Epithelial cell of esophagus (primary cell): ENCODE results near the gene ASTN2.
A peak's percentile ranks its signal among the peaks of the same experiment; 100 is the strongest.

Experiments
- DNase-seq: peaks from one replicate; pipeline ENCODE4 v3.0.0; 2010; ENCODE audit warnings: low read depth
- H3K4me3 ChIP-seq: 2 replicates; pipeline ENCODE4 v1.5.1; 2011; ENCODE audit warnings: mild to moderate bottlenecking, low read length, control low read depth
- TF ChIP-seq, protein P1 (sequence below): IDR thresholded peaks from 2 replicates; pipeline ENCODE4 v1.5.1; 2011; ENCODE audit warnings: low read depth, mild to moderate bottlenecking, low read length, control low read depth, inconsistent platforms; ENCODE audit not compliant: insufficient read depth; ENCODE audit errors: missing control alignments

The ASTN2 gene

GRCh38 chr9:117122102-117122501 lies 292.8 kb downstream of the ASTN2 start:
- peak; percentile 30 for DNase-seq
- no peak overlapping the region for H3K4me3 ChIP-seq
- TF ChIP-seq, protein P1, sequence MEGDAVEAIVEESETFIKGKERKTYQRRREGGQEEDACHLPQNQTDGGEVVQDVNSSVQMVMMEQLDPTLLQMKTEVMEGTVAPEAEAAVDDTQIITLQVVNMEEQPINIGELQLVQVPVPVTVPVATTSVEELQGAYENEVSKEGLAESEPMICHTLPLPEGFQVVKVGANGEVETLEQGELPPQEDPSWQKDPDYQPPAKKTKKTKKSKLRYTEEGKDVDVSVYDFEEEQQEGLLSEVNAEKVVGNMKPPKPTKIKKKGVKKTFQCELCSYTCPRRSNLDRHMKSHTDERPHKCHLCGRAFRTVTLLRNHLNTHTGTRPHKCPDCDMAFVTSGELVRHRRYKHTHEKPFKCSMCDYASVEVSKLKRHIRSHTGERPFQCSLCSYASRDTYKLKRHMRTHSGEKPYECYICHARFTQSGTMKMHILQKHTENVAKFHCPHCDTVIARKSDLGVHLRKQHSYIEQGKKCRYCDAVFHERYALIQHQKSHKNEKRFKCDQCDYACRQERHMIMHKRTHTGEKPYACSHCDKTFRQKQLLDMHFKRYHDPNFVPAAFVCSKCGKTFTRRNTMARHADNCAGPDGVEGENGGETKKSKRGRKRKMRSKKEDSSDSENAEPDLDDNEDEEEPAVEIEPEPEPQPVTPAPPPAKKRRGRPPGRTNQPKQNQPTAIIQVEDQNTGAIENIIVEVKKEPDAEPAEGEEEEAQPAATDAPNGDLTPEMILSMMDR = no peak

DNA sequence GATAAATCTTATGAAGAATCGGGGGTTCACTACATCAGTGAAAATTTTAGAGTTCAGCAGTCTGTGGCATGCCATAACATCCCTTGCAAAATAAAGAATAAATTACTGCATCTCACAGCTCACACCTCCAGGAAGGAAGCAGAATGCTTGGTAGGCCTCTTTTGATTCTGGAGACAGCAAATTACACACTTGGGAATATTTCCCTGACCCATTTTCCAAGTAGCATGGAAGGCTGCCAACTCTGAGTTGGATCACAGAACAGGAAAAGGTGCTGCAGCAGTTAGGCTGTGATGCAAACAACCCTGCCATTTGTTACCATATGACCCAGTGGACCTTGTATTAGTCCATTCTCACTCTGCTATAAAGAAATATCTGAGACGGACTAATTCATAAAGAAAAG lies 293.5 kb downstream of the ASTN2 start:
- TF ChIP-seq, protein P1 = no peak
- DNase-seq = no peak

DNA sequence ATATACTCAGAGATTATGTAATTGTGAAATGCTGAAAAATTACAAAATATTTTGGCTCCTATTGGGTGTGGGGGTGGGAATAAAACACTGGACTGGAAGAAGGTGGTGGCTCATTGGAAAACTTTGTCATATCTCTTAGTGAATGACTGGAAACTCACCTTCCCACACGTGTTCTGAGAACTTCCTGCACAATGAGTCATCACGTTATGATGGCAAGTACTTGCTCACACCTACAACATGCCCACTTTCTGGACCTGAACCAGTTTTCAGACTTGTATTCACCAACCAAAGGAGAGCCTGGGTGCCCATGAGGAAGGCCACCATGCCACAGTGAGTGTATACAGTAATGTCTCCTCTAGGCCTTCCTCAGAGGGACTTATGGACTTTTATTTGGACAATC lies 294.8 kb downstream of the ASTN2 start:
- DNase-seq = peak; percentile 86
- TF ChIP-seq, protein P1 = no peak
- H3K4me3 ChIP-seq = no peak overlapping the region

More for the DNA sequence above, 293.5 kb downstream of the ASTN2 start:
- no peak overlapping the region for H3K4me3 ChIP-seq

DNA sequence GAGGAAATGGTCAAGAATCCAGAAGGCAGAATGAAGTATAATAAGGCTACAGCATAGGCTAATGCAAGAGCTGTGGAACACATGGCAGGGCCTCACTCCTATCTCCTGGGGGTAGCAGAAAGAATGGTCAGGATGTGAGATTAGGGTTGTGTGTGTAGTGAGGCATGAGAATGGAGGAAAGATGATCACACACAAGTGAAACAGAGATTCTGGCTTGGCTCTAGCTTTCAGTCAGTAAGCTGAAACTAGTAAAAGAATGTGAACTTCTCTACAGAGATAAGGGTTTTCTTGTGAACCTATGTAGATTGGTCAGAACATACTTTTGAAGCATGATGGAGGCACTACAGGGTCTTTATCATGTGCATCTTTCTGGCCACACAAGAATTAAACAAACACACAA lies 298.8 kb downstream of the ASTN2 start:
- no peak overlapping the region for H3K4me3 ChIP-seq
- no peak for DNase-seq
- TF ChIP-seq, protein P1 = no peak

DNA sequence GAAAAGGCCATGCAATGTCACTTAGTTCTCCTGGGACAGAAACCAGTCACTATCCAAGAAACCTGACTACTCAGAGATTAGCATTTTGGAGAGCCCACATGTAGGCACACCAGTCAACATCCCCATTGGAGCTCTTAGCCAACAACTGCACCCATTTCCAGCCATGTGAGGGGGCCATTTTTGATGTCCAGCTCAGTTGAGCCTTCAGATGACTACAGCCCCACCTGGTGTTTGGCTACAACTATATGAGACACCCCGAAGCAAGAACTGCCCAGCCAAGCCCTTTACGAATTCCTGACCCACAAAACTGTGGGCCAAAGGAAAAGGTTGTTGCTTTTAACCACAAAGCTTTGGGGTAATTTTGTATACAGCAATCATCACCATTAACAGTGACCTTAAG lies 300.1 kb downstream of the ASTN2 start:
- TF ChIP-seq, protein P1 = no peak
- no peak overlapping the region for H3K4me3 ChIP-seq
- DNase-seq = peak; percentile 8

DNA sequence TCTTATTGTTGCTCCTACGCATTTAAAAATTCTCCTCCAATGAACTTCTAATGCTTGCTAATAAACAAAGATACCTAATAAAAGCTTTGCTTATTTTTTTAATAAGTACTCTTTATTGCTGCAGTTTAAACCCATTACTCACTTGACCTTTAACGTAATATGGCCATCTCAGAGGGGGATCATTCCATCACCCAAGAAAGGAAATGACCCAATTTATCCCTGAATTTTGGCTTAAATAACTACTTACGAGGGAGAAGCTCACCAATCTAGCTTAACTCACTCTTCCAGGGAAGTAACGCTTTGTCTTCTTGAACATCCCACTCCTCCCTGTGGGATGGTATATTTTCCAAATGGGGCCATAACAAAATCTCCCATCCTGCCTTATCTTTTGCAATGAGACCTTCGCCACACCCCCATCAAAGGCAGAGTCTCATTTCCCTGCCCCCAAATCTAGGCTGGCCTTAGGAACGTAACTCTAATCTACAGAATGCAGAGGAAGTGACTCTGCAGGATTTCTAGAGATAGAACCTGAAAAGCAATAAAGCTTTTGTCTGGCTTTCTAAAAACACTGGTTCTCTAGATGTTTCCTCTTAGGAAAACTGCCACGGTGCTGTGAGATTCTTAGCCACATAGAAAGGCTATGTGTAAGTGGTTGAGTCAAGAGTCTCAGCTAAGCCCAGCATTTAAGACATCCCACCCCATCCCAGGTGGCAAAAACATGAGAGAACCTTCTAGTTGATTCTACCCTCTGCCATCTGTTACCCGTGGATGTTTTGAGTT lies 310.0 kb downstream of the ASTN2 start:
- TF ChIP-seq, protein P1 = no peak
- DNase-seq = no peak
- H3K4me3 ChIP-seq = no peak overlapping the region

DNA sequence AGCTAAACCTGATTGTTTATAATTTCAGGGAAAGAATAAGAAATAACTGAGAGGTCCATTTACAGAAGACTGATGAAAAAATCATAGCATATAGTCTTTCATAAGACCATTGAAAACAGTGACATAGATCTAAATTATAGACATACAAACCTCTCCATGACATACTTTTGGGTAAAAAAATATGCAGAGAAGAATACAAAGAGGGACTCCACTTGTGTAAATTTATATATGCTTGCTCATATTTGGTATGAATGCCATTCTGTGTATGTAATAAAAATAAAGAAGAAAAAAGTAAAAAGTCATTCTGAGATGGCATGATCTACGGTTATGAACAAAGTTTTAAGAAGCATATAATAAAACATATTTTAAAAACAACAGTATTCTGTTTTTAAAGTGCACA lies 310.7 kb downstream of the ASTN2 start:
- TF ChIP-seq, protein P1 = no peak
- DNase-seq = no peak
- H3K4me3 ChIP-seq = no peak overlapping the region
